H1 (cell line): ENCODE data around the gene STARD13. TPM values are rescaled to one million over a fixed set of nuclear protein-coding genes. Genes with fewer than 3 reads are reported as not detected.

Experiments used
- CTCF ChIA-PET: fragments of 300-600 bp; sonication (Branson Sonifier 250); formaldehyde crosslinking; loops from one replicate; lab custom pipeline; 2021; ENCODE audit not compliant: partially characterized antibody; lab: Charles Lee
- POLR2A ChIA-PET: fragments of 300-600 bp; sonication (Branson Sonifier 250); formaldehyde crosslinking; loops from one replicate; lab custom pipeline; 2021; ENCODE audit warnings: inconsistent platforms; ENCODE audit not compliant: partially characterized antibody; lab: Charles Lee
- DNase-seq, 2 experiments: peaks; one replicate each; pipeline versions ENCODE4 v3.0.0 to v3.0.0-alpha.2; 2010 to 2022; ENCODE audit warnings: low spot score in 2 of 2, low read depth in 1 of 2, mixed read lengths in 1 of 2
- FAIRE-seq: peaks from 2 replicates; lab custom pipeline; 2011; peaks lifted over from hg19 to GRCh38; lab: Jason Lieb, UNC
- H2AFZ ChIP-seq: 2 replicates; pipeline ENCODE4 v1.8.1; 2012; ENCODE audit warnings: low read length, inconsistent platforms
- H2AK5ac ChIP-seq: 2 replicates; pipeline ENCODE4 v1.6.1; 2013; ENCODE audit warnings: low read depth, low read length
- H2BK120ac ChIP-seq: replicated peaks from 2 replicates; pipeline ENCODE3; 2013; ENCODE audit warnings: low read depth, low read length, inconsistent platforms
- H2BK12ac ChIP-seq: 2 replicates; pipeline ENCODE4 v1.6.1; 2013; ENCODE audit warnings: low read depth, low read length
- H2BK15ac ChIP-seq: 2 replicates; pipeline ENCODE4 v1.6.1; 2013; ENCODE audit warnings: low read length
- H2BK20ac ChIP-seq: 2 replicates; pipeline ENCODE4 v1.6.1; 2013; ENCODE audit warnings: low read length
- H2BK5ac ChIP-seq: 2 replicates; pipeline ENCODE4 v1.6.1; 2013; ENCODE audit warnings: low read depth, low read length
- H3K14ac ChIP-seq: 2 replicates; pipeline ENCODE4 v1.6.1; 2013; ENCODE audit warnings: inconsistent platforms; ENCODE audit not compliant: insufficient read length
- H3K18ac ChIP-seq: 2 replicates; pipeline ENCODE4 v1.6.1; 2013; ENCODE audit warnings: low read length; ENCODE audit errors: extremely low read depth
- H3K23ac ChIP-seq: 2 replicates; pipeline ENCODE4 v1.6.1; 2013; ENCODE audit warnings: inconsistent platforms; ENCODE audit not compliant: insufficient read length
- H3K23me2 ChIP-seq: 2 replicates; pipeline ENCODE4 v1.6.1; 2013; ENCODE audit warnings: low read depth, low read length
- H3K27ac ChIP-seq: 2 replicates; pipeline ENCODE4 v1.6.1; 2011; ENCODE audit warnings: low read depth, low read length, inconsistent platforms
- H3K27me3 ChIP-seq, 4 experiments: replicated peaks in 1 of 4; 1 replicate in 1 of 4; 2 replicates in 3 of 4; pipeline versions ENCODE4 v1.6.1 to v1.8.1; 2011 to 2013; ENCODE audit warnings: low read length in 3 of 4, mild to moderate bottlenecking in 3 of 4, inconsistent platforms in 2 of 4, mixed read lengths in 2 of 4, moderate library complexity in 1 of 4; ENCODE audit not compliant: control insufficient read depth in 3 of 4, insufficient read depth in 3 of 4; ENCODE audit errors: extremely low read depth in 1 of 4
- H3K36me3 ChIP-seq, 4 experiments: 2 replicates each; pipeline versions ENCODE4 v1.6.1 to v1.8.1; 2011 to 2013; ENCODE audit warnings: mild to moderate bottlenecking in 4 of 4, low read length in 3 of 4, moderate library complexity in 2 of 4, control low read depth in 1 of 4, inconsistent platforms in 1 of 4; ENCODE audit not compliant: insufficient read depth in 4 of 4, control insufficient read depth in 2 of 4
- H3K4ac ChIP-seq: replicated peaks from 2 replicates; pipeline ENCODE3; 2013; ENCODE audit warnings: low read length, low read depth, mixed read lengths, inconsistent platforms; ENCODE audit not compliant: insufficient read length
- H3K4me1 ChIP-seq, 4 experiments: replicated peaks in 1 of 4; 1 replicate in 1 of 4; 2 replicates in 3 of 4; pipeline versions ENCODE4 v1.6.1 to v1.8.1; 2011 to 2013; ENCODE audit warnings: low read length in 3 of 4, inconsistent platforms in 2 of 4, mixed read lengths in 1 of 4; ENCODE audit not compliant: insufficient read depth in 4 of 4, control insufficient read depth in 3 of 4
- H3K4me2 ChIP-seq, 2 experiments: 2 replicates each; pipeline versions ENCODE4 v1.6.1 to v1.8.1; 2011 to 2013; ENCODE audit warnings: low read depth in 2 of 2, low read length in 2 of 2, control low read depth in 1 of 2, inconsistent platforms in 1 of 2, mild to moderate bottlenecking in 1 of 2; ENCODE audit not compliant: insufficient read depth in 1 of 2
- H3K4me3 ChIP-seq, 4 experiments: fragments of 200-600, 300-600 bp in 1 of 4; sonication (generic), shearing (Covaris generic), sonication (Bioruptor Twin) in 1 of 4; 2 replicates each; pipeline versions ENCODE4 v1.5.1 to v1.8.1; 2011 to 2016; ENCODE audit warnings: low read length in 4 of 4, low read depth in 3 of 4, control low read depth in 2 of 4, inconsistent platforms in 2 of 4, mild to moderate bottlenecking in 2 of 4, mixed read lengths in 1 of 4, moderate library complexity in 1 of 4; ENCODE audit not compliant: insufficient read depth in 2 of 4; ENCODE audit errors: extremely low read depth in 1 of 4
- H3K56ac ChIP-seq: replicated peaks from 2 replicates; pipeline ENCODE3; 2013; ENCODE audit warnings: low read depth, mild to moderate bottlenecking, mixed read lengths, low read length, inconsistent platforms; ENCODE audit not compliant: insufficient read length
- H3K79me1 ChIP-seq: 2 replicates; pipeline ENCODE4 v1.6.1; 2013; ENCODE audit warnings: low read depth, low read length, control low read depth
- H3K79me2 ChIP-seq, 2 experiments: 2 replicates each; pipeline versions ENCODE4 v1.6.1 to v1.8.1; 2012 to 2013; ENCODE audit warnings: low read length in 2 of 2, mild to moderate bottlenecking in 2 of 2, inconsistent platforms in 1 of 2; ENCODE audit not compliant: insufficient read depth in 2 of 2, control insufficient read depth in 1 of 2
- H3K9ac ChIP-seq, 4 experiments: replicated peaks in 1 of 4; 1 replicate in 1 of 4; 2 replicates in 3 of 4; pipeline versions ENCODE4 v1.6.1 to v1.8.1; 2011 to 2013; ENCODE audit warnings: low read depth in 3 of 4, low read length in 3 of 4, control low read depth in 2 of 4, mild to moderate bottlenecking in 2 of 4, moderate library complexity in 2 of 4, inconsistent platforms in 1 of 4; ENCODE audit errors: extremely low read depth in 1 of 4
- H3K9me3 ChIP-seq, 2 experiments: 2 replicates each; pipeline versions ENCODE4 v1.6.1 to v1.8.1; 2012 to 2013; ENCODE audit warnings: mild to moderate bottlenecking in 2 of 2, moderate library complexity in 2 of 2, control low read depth in 1 of 2, inconsistent platforms in 1 of 2, low read depth in 1 of 2, low read length in 1 of 2, mixed read lengths in 1 of 2; ENCODE audit not compliant: insufficient read depth in 2 of 2
- H4K20me1 ChIP-seq, 2 experiments: replicated peaks in 1 of 2; 2 replicates each; pipeline versions ENCODE3 to v1.8.1; 2011 to 2013; ENCODE audit warnings: inconsistent platforms in 2 of 2, low read length in 2 of 2, mild to moderate bottlenecking in 1 of 2; ENCODE audit not compliant: insufficient read depth in 2 of 2, control insufficient read depth in 1 of 2
- H4K5ac ChIP-seq: 2 replicates; pipeline ENCODE4 v1.6.1; 2013; ENCODE audit warnings: low read length, low read depth, mixed read lengths, inconsistent platforms; ENCODE audit not compliant: insufficient read length
- H4K8ac ChIP-seq: 2 replicates; pipeline ENCODE4 v1.8.0; 2013; ENCODE audit warnings: mild to moderate bottlenecking, moderate library complexity, low read length, inconsistent platforms; ENCODE audit not compliant: insufficient read depth; ENCODE audit errors: extremely low read depth
- H4K91ac ChIP-seq: replicated peaks from 2 replicates; pipeline ENCODE3; 2013; ENCODE audit warnings: low read length, mixed read lengths, inconsistent platforms; ENCODE audit not compliant: insufficient read length
- RFX5 ChIP-seq: IDR thresholded peaks from 2 replicates; pipeline ENCODE4 v1.6.1; 2011; ENCODE audit warnings: low read depth, low read length, improper control_type of control experiment, borderline replicate concordance
- WGBS, 2 experiments: shearing (Covaris generic) in 1 of 2; methylation state at CpG; one replicate each; pipeline versions ENCODE4 v1.1.6 to v1.1.7; 2013 to 2015; ENCODE audit warnings: low lambda C conversion rate in 2 of 2, mixed read lengths in 2 of 2, inconsistent platforms in 1 of 2, low coverage in 1 of 2, missing lambda C conversion rate in 1 of 2; ENCODE audit not compliant: insufficient replicate concordance in 2 of 2, insufficient coverage in 1 of 2, insufficient read length in 1 of 2; ENCODE audit errors: extremely low coverage in 1 of 2, missing lambda C conversion rate in 1 of 2; 5-methylcytosine and 5-hydroxymethylcytosine counted together
- polyA plus RNA-seq, 7 experiments: library from polyadenylated mRNA; depleted of rRNA in 3 of 7; stranded (reverse) in 5 of 7; unstranded in 2 of 7; fragments of >200 nt in 5 of 7; fragments of 200-250 nt in 2 of 7; gene quantifications; 1 replicate in 5 of 7; 2 replicates in 1 of 7; 4 replicates in 1 of 7; pipeline versions ENCODE4 v1.2.1 to v1.2.3, GENCODE V29; 2011 to 2013; ENCODE audit warnings: missing spikeins in 2 of 7, mixed read lengths in 2 of 7
- total RNA-seq: library from RNA; stranded (reverse); fragmentation: NEBNext Ultra II Directional; extraction: Animal tissue kit (Norgen Biotek cat#: 25700); gene quantifications from 2 replicates; pipeline ENCODE4 v1.2.1, GENCODE V29; 2021

The STARD13 gene
- total and polyA plus RNA-seq, 2 of the 8 experiments (the other 6 are each of a cell fraction or from before 2014, with no cell fraction given), result 0.82 to 2.9 TPM

GRCh38 chr13:33080972-33081590 lies 204.5 kb downstream of the STARD13 start:
- Histone ChIP-seq H3K36me3 (no peaks in the 10 kb centered on the region), H3K79me2 (no peaks in the 10 kb centered on the region), H4K5ac (no peak overlapping the region), H3K27me3 (0 out of 7 replicates have a peak, but pooled peaks cover 0 to 2% (median 0%) of the 10 kb centered on the region in 4 experiments), H4K91ac (no peak overlapping the region), H3K27ac (no peak overlapping the region), H3K4me1 (no peaks in the 10 kb centered on the region), H2BK12ac (no peak overlapping the region), H2BK120ac (no peak overlapping the region), H4K20me1 (no peaks in the 10 kb centered on the region), H3K23ac (no peak overlapping the region), H3K4me3 (no peak overlapping the region), H3K56ac (no peak overlapping the region), H4K8ac (no peak overlapping the region), H3K9ac (no peak overlapping the region), H3K4me2 (no peak overlapping the region), H3K14ac (no peak overlapping the region), H2AK5ac (no peak overlapping the region), H2BK20ac (no peak overlapping the region), H3K79me1 (no peaks in the 10 kb centered on the region), H2BK15ac (no peak overlapping the region), H3K23me2 (no peaks in the 10 kb centered on the region), H2BK5ac (no peak overlapping the region), H3K9me3 (no peaks in the 10 kb centered on the region), H3K4ac (no peak overlapping the region), H3K18ac (no peak overlapping the region), H2AFZ (no peak overlapping the region)
- FAIRE-seq, result no peak
- WGBS, 2 experiments, result 92% methylated on average over 5 of the region's 5 CpGs; no CpG with 5 or more reads in 1 of the 2 experiments
- no peak for DNase-seq
- CTCF ChIA-PET, result interaction anchor here (0.6 kb wide), 1 partner anchor 457 kb away, joined by 3 read pairs; no protein-coding TSS in a partner anchor
- TF ChIP-seq RFX5, result no peak
- POLR2A ChIA-PET, result no interaction called here
